MM.1S (cell line): ENCODE measurements around the gene BRME1.

ENCODE experiments used
- EZH2 ChIP-seq: fragments of 300-600 bp; sonication (generic); optimal IDR thresholded peaks from 2 replicates; pipeline ENCODE3; 2017; ENCODE audit warnings: low read depth, mild to moderate bottlenecking, antibody characterized with exemption, low read length, mixed read lengths
- TF ChIP-seq, protein P1 (sequence below): fragments of 300-600 bp; sonication (generic); IDR thresholded peaks from 2 replicates; pipeline ENCODE4 v1.5.1; 2016; ENCODE audit warnings: antibody characterized with exemption, low read length, mixed read lengths

- TF ChIP-seq, protein P1, sequence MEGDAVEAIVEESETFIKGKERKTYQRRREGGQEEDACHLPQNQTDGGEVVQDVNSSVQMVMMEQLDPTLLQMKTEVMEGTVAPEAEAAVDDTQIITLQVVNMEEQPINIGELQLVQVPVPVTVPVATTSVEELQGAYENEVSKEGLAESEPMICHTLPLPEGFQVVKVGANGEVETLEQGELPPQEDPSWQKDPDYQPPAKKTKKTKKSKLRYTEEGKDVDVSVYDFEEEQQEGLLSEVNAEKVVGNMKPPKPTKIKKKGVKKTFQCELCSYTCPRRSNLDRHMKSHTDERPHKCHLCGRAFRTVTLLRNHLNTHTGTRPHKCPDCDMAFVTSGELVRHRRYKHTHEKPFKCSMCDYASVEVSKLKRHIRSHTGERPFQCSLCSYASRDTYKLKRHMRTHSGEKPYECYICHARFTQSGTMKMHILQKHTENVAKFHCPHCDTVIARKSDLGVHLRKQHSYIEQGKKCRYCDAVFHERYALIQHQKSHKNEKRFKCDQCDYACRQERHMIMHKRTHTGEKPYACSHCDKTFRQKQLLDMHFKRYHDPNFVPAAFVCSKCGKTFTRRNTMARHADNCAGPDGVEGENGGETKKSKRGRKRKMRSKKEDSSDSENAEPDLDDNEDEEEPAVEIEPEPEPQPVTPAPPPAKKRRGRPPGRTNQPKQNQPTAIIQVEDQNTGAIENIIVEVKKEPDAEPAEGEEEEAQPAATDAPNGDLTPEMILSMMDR, result no peak
- no peak for TF ChIP-seq EZH2
Observed at GRCh38 chr19:13938301-13939064, 32.6 kb upstream of the BRME1 start, which contains the start of gene PODNL1.
